Glomerular visceral epithelial cell (primary cell): ENCODE data around the gene DOK5.

ENCODE experiments used
- DNase-seq: peaks from one replicate; pipeline ENCODE4 v3.0.0-alpha.2; 2016; ENCODE audit errors: extremely low spot score

Gene DOK5

DNA sequence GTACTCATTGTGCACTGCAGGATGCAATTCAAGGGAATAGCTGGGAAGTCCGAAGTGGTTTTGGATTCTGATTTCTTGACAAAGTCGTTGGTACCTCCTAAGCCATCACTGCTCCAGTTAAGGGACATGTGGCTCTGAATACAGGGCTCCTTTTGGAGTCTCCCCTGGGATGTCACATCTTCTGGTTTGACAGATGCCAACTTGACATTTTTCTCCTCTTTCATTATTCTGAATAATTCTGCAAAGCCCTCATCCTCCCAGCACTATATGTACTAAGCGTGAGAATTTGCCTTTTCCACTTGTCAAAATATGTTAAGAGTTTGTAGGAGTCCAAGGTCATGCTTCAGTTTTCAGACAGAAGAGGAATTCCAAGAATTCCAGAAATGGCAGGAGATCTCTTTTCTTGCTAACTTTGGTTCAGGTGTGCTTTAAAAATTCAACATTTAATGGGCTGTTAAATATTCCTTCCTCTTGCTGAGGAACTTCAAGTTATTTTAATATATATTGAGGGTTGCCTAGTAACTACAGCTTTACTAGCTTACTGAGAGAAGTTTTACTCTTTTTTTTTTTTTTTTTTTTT lies 38.7 kb downstream of the DOK5 start:
- no peak for DNase-seq

- no peak for DNase-seq
Observed at GRCh38 chr20:54515793-54516628, 40.6 kb downstream of the DOK5 start.

DNA sequence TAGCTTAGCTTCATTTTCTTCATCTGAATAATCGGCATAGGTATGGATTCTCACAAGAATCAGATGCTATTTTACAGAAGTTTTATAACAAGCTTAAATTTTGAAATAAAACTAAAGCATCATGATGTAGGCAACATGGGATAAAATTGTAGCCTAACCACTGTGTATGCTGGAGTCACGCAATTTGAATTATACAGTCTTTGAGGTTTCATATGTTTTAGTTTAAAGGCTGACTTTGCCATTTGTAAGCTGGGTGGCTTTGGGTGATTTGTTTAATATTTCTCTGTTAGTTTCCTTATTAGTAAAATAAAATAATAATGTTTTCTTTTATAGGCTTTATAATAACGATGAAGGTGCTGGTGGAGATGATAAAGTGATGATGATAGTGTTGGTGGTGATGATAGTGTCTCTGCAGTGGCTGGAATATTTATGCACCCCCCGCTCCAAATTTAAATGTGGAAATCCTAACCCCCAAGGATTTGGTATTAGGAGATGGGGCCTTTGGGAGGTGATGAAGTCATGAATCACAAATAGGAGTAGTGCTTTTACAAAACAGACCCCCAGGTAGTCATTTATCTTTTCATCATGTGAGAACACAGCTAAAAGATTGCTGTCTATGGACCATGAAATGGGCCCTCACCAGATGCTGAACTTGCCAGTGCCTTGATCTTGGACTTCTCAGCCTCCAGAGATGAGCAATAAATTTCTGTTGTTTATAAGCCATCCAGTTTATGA lies 42.0 kb downstream of the DOK5 start:
- no peak for DNase-seq

GRCh38 chr20:54524849-54525248 lies 49.5 kb downstream of the DOK5 start:
- DNase-seq = no peak

GRCh38 chr20:54525916-54526590 lies 50.7 kb downstream of the DOK5 start:
- DNase-seq = no peak

DNA sequence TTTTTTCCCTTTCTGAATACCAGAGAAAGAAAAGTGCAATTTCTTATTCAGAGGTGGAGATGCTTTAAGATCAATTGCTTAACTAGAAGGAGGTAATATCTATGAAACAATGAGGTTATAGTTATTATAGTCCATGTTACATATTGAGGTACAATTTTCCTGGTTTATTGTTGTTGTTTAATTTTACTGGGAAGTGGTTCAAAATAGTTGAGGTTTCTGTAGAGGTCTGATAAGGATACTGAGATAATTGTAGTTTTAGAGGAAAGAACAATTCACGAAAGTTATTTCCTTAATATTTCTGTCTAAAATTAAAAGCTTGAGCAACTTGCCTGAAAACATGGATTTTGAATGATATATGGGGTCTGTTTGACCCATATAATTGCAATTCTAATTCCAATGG lies 51.4 kb downstream of the DOK5 start:
- DNase-seq = no peak

DNA sequence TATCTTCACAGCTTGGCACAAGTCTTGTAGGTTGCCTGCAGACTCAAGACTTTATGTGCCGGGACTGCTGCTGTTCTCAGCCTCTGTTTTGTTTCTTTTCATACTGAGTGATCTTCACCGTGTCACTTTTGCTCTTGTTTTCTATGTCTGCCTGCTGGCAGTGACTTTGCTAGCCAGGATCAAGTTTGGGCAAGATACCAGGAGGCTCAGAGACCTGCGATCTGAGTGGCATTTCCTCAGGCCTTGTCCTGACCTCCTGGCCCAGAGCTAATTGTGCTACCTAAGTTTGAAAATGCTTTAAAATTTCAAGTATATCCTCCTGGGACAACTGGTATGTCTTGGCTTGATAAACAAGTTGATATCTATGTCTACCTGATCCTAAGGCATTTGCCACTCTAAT lies 57.2 kb downstream of the DOK5 start:
- DNase-seq = no peak

- no peak for DNase-seq
Observed at GRCh38 chr20:54534101-54534500, 58.7 kb downstream of the DOK5 start.

- DNase-seq = no peak
Observed at GRCh38 chr20:54535033-54535432, 59.6 kb downstream of the DOK5 start.

DNA sequence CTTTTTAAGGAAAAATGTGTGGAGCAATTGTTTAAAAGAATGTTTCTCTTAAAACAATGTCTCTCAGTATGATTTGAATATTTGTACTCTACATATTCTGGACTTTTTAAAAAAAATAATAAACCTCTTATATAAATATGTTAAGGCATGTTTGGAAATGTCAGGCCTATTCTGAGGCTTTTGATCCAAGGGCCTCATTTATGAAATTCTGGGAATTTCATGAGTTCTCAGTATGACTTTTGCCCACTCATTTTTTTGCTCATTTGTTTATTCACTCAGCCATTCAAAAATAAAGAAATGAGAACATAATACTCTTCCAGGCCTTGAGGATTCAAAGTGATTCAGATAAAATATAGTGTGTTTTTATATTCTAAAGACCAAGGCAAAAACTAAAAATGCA lies 60.4 kb downstream of the DOK5 start:
- no peak for DNase-seq

DNA sequence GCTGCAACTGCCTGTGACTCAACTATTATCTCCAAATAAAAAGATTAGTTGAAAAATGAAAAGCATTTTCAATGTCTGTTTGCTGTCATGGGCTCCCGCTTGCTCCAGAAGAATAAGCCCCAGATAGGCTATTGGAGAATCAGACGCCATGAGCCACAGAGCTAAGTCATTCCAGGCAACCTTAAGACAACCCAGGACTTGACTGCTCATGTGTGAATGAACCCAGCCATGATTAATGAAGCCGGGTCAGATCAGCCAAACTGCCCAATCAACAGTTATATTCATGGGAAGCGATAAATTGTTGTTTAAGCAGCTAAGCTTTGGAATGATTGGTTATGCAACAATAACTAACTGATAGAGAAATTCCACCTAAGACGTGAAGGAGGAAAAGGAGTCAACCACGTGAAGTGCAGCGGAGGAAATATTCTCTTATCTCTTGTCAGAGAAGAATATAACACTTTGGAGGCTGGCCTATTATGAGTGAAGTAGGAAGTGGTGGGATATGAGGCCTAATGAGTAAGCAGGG lies 64.2 kb downstream of the DOK5 start:
- DNase-seq = no peak

DNA sequence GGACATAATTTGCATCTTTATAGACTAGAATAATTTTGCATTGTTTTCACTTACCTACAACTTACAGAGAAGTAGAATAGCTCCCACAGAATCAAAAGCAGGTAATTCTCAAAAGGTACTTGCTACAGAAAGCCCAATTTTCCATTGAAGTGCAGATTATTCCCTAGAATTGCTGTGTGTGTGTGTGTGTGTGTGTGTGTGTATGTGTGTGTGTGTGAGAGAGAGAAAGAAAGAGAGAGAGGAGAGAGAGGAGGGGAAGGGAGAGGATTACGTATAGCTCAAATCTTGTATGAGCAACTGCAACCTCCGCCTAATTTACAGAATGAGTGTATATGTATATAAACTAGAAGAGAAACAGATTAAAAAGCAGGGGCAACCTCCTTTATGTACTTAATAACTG lies 68.0 kb downstream of the DOK5 start:
- DNase-seq = no peak

GRCh38 chr20:54545676-54546358 lies 70.4 kb downstream of the DOK5 start:
- DNase-seq = no peak

GRCh38 chr20:54548849-54549248 lies 73.5 kb downstream of the DOK5 start:
- no peak for DNase-seq

DNA sequence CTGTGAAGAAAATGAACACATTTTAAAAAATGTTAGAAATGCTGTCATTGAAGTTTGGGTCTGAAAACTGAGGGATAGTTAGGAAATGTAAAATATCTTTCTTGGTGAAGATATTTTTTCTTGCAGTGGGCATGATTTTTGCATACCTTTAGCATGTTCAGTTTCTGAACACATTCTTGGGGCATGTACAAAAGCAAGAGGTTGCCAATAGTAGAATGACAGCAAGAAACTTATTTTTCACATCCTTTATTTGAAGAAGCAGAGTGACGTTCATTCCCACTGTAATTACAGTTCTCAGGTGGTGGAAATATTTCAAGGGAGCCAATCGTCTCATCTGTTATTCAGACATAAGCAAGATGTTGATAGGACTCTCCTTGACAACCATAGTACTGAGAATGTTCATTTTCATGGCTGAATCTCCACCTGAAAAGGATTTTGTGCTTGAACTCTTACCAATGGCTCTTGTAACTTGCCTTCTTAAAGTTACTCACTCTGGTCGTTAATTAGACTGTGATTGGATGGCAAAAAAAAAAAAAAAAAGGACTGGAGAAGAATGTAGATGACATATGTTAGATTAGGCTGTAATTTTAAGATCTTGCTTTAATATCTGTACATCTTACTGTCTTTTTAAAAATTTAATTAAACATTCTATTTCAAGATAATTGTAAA lies 74.4 kb downstream of the DOK5 start:
- no peak for DNase-seq

DNA sequence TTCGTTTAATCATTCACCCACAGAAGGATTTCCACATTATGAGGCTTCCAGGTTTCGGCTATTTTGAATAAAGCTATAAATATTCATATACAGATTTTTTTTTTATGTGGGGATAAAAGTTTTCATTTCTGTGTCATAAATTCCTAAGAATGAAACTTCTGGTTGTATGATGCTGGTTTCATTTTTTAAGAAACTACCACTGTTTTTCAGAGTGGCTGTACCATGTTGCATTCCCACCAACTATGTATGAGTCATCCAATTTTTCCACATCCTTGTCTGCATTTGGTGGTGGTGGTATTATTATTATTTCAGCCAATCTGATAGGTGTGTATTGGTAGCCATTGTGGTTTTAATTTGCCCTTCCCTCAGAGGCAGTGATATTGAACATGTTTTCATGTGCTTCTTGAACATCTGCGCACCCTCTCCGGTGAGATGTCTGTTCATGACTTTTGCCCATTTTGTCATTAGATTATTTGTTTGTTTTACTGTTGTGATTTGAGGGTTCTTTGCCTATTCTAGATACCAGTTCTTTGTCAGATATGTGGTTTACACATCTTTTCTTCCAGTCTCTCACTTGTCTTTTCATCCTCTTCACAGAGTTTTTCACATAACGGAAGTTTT lies 75.5 kb downstream of the DOK5 start:
- no peak for DNase-seq

DNA sequence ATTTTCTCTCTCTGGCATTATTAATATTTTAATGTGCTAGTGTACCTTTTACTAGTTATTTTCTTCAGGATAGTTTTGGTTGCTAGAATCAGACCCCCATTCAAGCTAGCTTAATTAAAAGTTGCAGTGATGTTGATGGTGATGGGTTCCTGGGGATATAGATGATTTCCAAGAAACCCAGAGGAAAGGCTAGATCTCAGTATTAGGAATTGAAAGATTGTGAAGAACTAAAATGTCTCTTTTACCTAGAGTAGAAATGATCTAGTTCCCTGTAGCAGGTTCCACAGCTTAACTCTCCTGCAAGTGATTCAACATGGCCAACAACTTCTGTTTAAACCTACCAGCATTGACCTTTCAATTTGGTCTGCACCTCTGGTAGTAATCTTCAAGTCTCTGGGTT lies 78.6 kb downstream of the DOK5 start:
- DNase-seq = no peak

DNA sequence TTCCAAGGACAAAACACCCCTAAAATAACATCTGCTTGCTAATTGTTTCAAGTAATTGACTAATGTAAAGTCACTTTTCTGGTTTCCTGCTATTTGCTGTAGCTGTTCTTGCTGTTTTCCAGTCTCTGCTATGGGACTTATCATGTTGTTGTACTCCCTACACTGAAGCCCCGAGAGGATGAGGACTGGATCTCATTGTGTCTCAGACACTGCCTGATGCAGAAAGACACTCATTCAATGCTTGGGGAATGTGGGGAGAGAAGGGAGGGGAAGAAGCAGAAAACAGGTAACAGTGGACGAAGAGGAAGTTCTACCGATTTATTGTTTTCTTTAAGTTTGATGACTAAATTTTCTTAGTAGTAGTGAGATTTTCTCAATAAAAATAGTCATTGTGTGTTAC lies 79.8 kb downstream of the DOK5 start:
- DNase-seq = no peak

- DNase-seq = no peak
Observed at GRCh38 chr20:54556406-54556805, 81.0 kb downstream of the DOK5 start.

DNA sequence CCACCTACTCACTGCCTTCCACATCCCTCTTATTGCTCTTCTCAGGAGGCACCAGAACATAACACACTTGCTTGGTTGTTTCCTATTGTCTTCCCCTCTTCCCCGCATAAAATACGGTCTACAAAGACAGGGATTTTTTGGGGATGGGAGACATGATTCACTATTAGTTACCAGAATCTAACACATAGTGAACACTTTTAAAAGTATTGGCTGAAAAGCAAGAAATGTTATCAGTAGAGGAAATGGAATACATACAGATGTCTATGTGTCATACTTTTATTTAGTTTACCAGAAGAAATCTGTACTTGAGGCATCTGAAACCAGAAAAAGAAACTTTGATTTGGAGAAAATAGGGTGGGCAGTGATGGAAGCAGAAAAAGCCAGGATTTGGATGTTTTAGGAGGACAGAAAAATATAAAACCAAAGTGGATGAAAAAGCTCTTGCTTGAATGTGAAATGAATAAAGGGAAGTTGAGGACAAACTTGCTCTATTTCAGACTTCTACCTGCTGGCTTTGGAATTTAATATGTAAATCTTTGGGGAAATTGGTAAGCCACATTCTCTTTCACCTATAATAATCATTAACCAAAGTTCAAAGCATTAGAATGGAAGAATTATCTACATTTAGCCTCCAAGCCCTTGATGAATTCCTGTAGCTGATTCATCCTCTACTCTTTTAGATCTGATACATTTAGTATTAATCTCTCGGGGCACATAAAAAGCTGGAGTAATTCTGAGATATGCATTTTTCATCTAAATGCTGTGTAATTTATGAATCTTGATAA lies 82.6 kb downstream of the DOK5 start:
- no peak for DNase-seq
